WTC11 (cell line): Measurements from ENCODE around the gene CEP68. TPM values are rescaled to one million over a fixed set of nuclear protein-coding genes. Genes with fewer than 3 reads are reported as not detected.

Source experiments
- ATAC-seq: fragments of 200-7000 bp; cut with Tn5 transposase; 2 replicates; pipeline ENCODE4 v1.10.0; 2021; ENCODE audit warnings: mild to moderate bottlenecking, moderate library complexity
- CTCF ChIA-PET: fragments of 300-600 bp; sonication (Branson Sonifier 250); formaldehyde crosslinking; loops from one replicate; lab custom pipeline; 2021; ENCODE audit warnings: antibody characterized with exemption; lab: Charles Lee
- POLR2A ChIA-PET: fragments of 350-600 bp; sonication (Branson Sonifier 250); formaldehyde crosslinking; loops from one replicate; lab custom pipeline; 2021; ENCODE audit warnings: antibody characterized with exemption; lab: Charles Lee
- DNase-seq: peaks from one replicate; pipeline ENCODE4 v3.0.0; 2021; ENCODE audit warnings: low spot score
- H3K27ac Mint-ChIP-seq: 2 replicates; pipeline ENCODE4 v1.8.0; 2021; ENCODE audit warnings: mixed read lengths
- H3K27me3 Mint-ChIP-seq: 2 replicates; pipeline ENCODE4 v1.8.0; 2021; ENCODE audit warnings: low read depth, mild to moderate bottlenecking, moderate library complexity, mixed read lengths
- H3K36me3 Mint-ChIP-seq: 2 replicates; pipeline ENCODE4 v1.8.0; 2021; ENCODE audit warnings: mixed read lengths
- H3K4me1 Mint-ChIP-seq: 2 replicates; pipeline ENCODE4 v1.8.0; 2022; ENCODE audit warnings: mixed read lengths
- H3K4me3 Mint-ChIP-seq: 2 replicates; pipeline ENCODE4 v1.8.0; 2021; ENCODE audit warnings: mild to moderate bottlenecking, moderate library complexity, mixed read lengths
- H3K9me3 Mint-ChIP-seq: 2 replicates; pipeline ENCODE4 v1.8.0; 2021; ENCODE audit warnings: mixed read lengths
- CREB1 ChIP-seq: sonication (generic); formaldehyde crosslinking; IDR thresholded peaks from 2 replicates; pipeline ENCODE4 v1.8.0; 2023; ENCODE audit warnings: mild to moderate bottlenecking, missing genetic modification reagents
- ELF4 ChIP-seq: sonication (generic); formaldehyde crosslinking; IDR thresholded peaks from 2 replicates; pipeline ENCODE4 v1.8.1; 2022; ENCODE audit warnings: low read depth, mild to moderate bottlenecking, moderate library complexity, missing genetic modification reagents
- FOXP1 ChIP-seq: sonication (generic); formaldehyde crosslinking; IDR thresholded peaks from 2 replicates; pipeline ENCODE4 v1.8.0; 2022; ENCODE audit warnings: missing genetic modification reagents, mild to moderate bottlenecking, moderate library complexity, borderline replicate concordance
- GTF2I ChIP-seq: fragments of 250-450 bp; sonication (Bioruptor Pico); conservative IDR thresholded peaks from 2 replicates; pipeline ENCODE4 v1.4.0; 2021; ENCODE audit warnings: mild to moderate bottlenecking
- JAZF1 ChIP-seq: fragments of 250-450 bp; sonication (Bioruptor Pico); IDR thresholded peaks from 2 replicates; pipeline ENCODE4 v1.9.0; 2021; ENCODE audit warnings: moderate library complexity, mild to moderate bottlenecking, inconsistent platforms
- NR1H2 ChIP-seq: sonication (generic); formaldehyde crosslinking; IDR thresholded peaks from 2 replicates; pipeline ENCODE4 v1.9.0; 2021; ENCODE audit warnings: mild to moderate bottlenecking, moderate library complexity, missing genetic modification reagents
- OVOL2 ChIP-seq: fragments of 250-450 bp; sonication (Bioruptor Pico); IDR thresholded peaks from 2 replicates; pipeline ENCODE4 v1.9.0; 2021; ENCODE audit warnings: mild to moderate bottlenecking, borderline replicate concordance
- ZNF138 ChIP-seq: sonication (generic); formaldehyde crosslinking; conservative IDR thresholded peaks from 2 replicates; pipeline ENCODE4 v1.8.1; 2022; ENCODE audit warnings: mild to moderate bottlenecking, moderate library complexity, missing genetic modification reagents
- ZNF263 ChIP-seq: sonication (generic); formaldehyde crosslinking; IDR thresholded peaks from 2 replicates; pipeline ENCODE4 v1.8.1; 2022; ENCODE audit warnings: low read depth, mild to moderate bottlenecking, moderate library complexity, missing genetic modification reagents
- ZNF416 ChIP-seq: fragments of 250-450 bp; sonication (Bioruptor Pico); IDR thresholded peaks from 2 replicates; pipeline ENCODE4 v1.9.0; 2021; ENCODE audit warnings: mild to moderate bottlenecking, inconsistent platforms
- ZNF423 ChIP-seq: fragments of 250-450 bp; sonication (Bioruptor Pico); IDR thresholded peaks from 2 replicates; pipeline ENCODE4 v2.1.2; 2022; ENCODE audit warnings: mild to moderate bottlenecking, moderate library complexity
- total RNA-seq: library from RNA; stranded (reverse); gene quantifications from 3 replicates; pipeline ENCODE4 v1.2.3, GENCODE V29; 2021
- TF ChIP-seq, protein P1 (sequence below): sonication (generic); formaldehyde crosslinking; IDR thresholded peaks from 2 replicates; pipeline ENCODE4 v1.8.1; 2022; ENCODE audit warnings: missing genetic modification reagents, borderline replicate concordance
- TF ChIP-seq, protein P2 (sequence below): sonication (generic); formaldehyde crosslinking; IDR thresholded peaks from 2 replicates; pipeline ENCODE4 v1.8.0; 2023; ENCODE audit warnings: missing genetic modification reagents
- TF ChIP-seq, protein P3 (sequence below): fragments of 250-450 bp; sonication (Bioruptor Pico); conservative IDR thresholded peaks from 2 replicates; pipeline ENCODE4 v1.9.0; 2021; ENCODE audit warnings: mild to moderate bottlenecking
- TF ChIP-seq, protein P4 (sequence below): sonication (generic); formaldehyde crosslinking; conservative IDR thresholded peaks from 2 replicates; pipeline ENCODE4 v1.8.1; 2022; ENCODE audit warnings: mild to moderate bottlenecking, missing genetic modification reagents
- TF ChIP-seq, protein P5 (sequence below): sonication (generic); formaldehyde crosslinking; IDR thresholded peaks from 2 replicates; pipeline ENCODE4 v1.8.1; 2023; ENCODE audit warnings: mild to moderate bottlenecking, missing genetic modification reagents, moderate library complexity
- TF ChIP-seq, protein P6 (sequence below): fragments of 250-450 bp; sonication (Bioruptor Pico); IDR thresholded peaks from 2 replicates; pipeline ENCODE4 v1.9.0; 2021; ENCODE audit warnings: mild to moderate bottlenecking
- TF ChIP-seq, protein P7 (sequence below): sonication (generic); formaldehyde crosslinking; IDR thresholded peaks from 2 replicates; pipeline ENCODE4 v1.8.1; 2023; ENCODE audit warnings: mild to moderate bottlenecking, missing genetic modification reagents
- TF ChIP-seq, protein P8 (sequence below): sonication (generic); formaldehyde crosslinking; IDR thresholded peaks from 2 replicates; pipeline ENCODE4 v1.8.0; 2022; ENCODE audit warnings: mild to moderate bottlenecking, missing genetic modification reagents
- TF ChIP-seq, protein P9 (sequence below): sonication (generic); formaldehyde crosslinking; conservative IDR thresholded peaks from 2 replicates; pipeline ENCODE4 v1.8.1; 2023; ENCODE audit warnings: mild to moderate bottlenecking, low read depth, missing genetic modification reagents, moderate library complexity
- TF ChIP-seq, protein P10 (sequence below): fragments of 200-600 bp; IDR thresholded peaks from 2 replicates; pipeline ENCODE4 v1.8.0; 2022; ENCODE audit warnings: antibody characterized with exemption

Gene CEP68
- total RNA-seq, 1 experiment from 2014 or later = 16.7 TPM

DNA sequence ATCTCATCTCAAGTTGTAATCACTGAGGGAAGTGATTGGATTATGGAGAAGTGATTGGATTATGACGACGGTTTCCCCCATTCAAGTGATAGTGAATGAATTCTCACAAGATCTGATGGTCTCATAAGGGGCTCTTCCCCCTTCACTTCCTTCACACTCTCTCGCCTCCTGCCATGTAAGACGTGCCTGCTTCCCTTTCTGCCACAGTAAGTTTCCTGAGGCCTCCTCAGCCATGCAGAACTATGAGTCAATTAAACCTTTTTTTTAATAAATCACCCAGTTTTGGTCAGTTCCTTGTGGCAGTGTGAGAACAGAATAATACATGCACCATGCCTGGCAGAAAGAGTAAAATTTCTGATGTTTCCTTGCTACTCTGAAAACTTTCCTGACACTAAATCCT, 36.6 kb downstream of the CEP68 start (continued):
- TF ChIP-seq, protein P1, sequence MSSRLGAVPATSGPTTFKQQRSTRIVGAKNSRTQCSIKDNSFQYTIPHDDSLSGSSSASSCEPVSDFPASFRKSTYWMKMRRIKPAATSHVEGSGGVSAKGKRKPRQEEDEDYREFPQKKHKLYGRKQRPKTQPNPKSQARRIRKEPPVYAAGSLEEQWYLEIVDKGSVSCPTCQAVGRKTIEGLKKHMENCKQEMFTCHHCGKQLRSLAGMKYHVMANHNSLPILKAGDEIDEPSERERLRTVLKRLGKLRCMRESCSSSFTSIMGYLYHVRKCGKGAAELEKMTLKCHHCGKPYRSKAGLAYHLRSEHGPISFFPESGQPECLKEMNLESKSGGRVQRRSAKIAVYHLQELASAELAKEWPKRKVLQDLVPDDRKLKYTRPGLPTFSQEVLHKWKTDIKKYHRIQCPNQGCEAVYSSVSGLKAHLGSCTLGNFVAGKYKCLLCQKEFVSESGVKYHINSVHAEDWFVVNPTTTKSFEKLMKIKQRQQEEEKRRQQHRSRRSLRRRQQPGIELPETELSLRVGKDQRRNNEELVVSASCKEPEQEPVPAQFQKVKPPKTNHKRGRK (CRISPR knock-in tag) = no peak
- TF ChIP-seq ZNF423 (CRISPR knock-in tag) (no peak), FOXP1 (CRISPR knock-in tag) (no peak), ZNF263 (no peak)
- TF ChIP-seq, protein P2, sequence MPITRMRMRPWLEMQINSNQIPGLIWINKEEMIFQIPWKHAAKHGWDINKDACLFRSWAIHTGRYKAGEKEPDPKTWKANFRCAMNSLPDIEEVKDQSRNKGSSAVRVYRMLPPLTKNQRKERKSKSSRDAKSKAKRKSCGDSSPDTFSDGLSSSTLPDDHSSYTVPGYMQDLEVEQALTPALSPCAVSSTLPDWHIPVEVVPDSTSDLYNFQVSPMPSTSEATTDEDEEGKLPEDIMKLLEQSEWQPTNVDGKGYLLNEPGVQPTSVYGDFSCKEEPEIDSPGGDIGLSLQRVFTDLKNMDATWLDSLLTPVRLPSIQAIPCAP (CRISPR knock-in tag) = no peak
- TF ChIP-seq, protein P3, sequence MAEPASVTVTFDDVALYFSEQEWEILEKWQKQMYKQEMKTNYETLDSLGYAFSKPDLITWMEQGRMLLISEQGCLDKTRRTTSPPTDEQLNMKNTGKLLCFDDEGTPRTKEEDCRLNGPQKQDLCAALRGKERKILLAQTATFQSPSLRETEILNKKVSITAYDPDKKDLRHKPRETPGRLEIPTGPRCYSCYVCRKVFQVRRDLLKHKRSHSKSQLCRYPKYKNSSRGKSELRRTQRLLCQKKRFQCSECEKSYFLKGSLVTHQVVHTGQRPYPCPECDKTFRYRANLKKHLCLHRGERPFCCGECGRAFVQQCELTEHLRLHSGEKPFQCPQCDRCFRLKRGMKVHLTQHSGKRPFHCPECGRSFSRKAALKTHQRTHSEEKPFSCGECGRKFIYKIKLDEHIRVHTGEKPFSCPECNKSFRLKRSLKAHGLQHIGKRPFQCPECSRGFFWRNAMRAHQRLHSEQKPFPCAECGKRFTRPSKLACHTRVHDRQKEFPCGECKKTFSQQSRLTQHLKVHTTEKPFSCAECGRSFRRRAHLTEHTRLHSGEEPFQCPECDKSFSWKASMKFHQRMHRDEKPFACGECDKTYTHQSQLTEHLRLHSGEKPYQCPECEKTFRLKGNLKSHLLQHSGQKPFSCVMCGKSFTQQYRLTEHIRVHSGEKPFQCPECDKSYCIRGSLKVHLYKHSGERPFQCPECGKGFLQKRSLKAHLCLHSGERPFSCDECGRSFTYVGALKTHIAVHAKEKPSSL = no peak
- TF ChIP-seq, protein P4, sequence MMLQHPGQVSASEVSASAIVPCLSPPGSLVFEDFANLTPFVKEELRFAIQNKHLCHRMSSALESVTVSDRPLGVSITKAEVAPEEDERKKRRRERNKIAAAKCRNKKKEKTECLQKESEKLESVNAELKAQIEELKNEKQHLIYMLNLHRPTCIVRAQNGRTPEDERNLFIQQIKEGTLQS (CRISPR knock-in tag) = no peak

DNA sequence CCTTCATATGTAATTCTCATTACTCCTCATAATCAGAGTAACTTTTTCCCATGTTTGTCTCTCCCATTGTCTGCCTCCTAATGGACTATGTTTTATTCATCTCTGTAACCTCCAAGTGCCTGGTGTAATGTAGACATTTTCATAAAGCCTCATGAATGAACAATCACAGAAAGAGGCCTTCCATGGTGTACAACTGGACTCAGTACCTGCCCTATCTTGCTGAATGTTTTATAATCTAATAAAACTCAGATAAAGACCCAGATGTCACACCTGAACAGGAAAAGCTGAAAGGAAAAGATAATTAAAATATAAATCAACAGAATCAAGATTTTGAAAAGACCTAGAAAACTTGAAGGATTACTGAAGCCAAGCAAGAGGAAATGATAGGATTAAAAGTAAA, 37.0 kb downstream of the CEP68 start:
- no peak for DNase-seq
- no peaks in the 10 kb centered on the region for H3K9me3 Mint-ChIP-seq
- ATAC-seq = no peak
- ChIA-PET CTCF (interaction anchor here (0.7 kb wide), 1 partner anchor 8 kb away, joined by 3 read pairs; no protein-coding TSS in a partner anchor), POLR2A (no interaction called here)
- H3K27me3 Mint-ChIP-seq = no peaks in the 10 kb centered on the region
- no peak overlapping the region for H3K4me3 Mint-ChIP-seq
- H3K4me1 Mint-ChIP-seq = peaks cover 8% of the 10 kb centered on the region
- H3K27ac Mint-ChIP-seq = no peak overlapping the region
- H3K36me3 Mint-ChIP-seq = peaks cover 45% of the 10 kb centered on the region
- TF ChIP-seq ZNF138 = no peak
- TF ChIP-seq, protein P5, sequence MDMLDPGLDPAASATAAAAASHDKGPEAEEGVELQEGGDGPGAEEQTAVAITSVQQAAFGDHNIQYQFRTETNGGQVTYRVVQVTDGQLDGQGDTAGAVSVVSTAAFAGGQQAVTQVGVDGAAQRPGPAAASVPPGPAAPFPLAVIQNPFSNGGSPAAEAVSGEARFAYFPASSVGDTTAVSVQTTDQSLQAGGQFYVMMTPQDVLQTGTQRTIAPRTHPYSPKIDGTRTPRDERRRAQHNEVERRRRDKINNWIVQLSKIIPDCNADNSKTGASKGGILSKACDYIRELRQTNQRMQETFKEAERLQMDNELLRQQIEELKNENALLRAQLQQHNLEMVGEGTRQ (CRISPR knock-in tag) = no peak
- TF ChIP-seq ELF4 = no peak
- TF ChIP-seq OVOL2 = no peak
- TF ChIP-seq, protein P6, sequence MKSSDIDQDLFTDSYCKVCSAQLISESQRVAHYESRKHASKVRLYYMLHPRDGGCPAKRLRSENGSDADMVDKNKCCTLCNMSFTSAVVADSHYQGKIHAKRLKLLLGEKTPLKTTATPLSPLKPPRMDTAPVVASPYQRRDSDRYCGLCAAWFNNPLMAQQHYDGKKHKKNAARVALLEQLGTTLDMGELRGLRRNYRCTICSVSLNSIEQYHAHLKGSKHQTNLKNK = no peak
- TF ChIP-seq CREB1 (CRISPR knock-in tag) = no peak
- no peak for TF ChIP-seq NR1H2
- no peak for TF ChIP-seq GTF2I (CRISPR knock-in tag)
- TF ChIP-seq ZNF416 (CRISPR knock-in tag) = no peak
- TF ChIP-seq, protein P3 = no peak
- TF ChIP-seq, protein P7, sequence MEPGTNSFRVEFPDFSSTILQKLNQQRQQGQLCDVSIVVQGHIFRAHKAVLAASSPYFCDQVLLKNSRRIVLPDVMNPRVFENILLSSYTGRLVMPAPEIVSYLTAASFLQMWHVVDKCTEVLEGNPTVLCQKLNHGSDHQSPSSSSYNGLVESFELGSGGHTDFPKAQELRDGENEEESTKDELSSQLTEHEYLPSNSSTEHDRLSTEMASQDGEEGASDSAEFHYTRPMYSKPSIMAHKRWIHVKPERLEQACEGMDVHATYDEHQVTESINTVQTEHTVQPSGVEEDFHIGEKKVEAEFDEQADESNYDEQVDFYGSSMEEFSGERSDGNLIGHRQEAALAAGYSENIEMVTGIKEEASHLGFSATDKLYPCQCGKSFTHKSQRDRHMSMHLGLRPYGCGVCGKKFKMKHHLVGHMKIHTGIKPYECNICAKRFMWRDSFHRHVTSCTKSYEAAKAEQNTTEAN = no peak
- TF ChIP-seq ZNF263 = no peak
- TF ChIP-seq, protein P8, sequence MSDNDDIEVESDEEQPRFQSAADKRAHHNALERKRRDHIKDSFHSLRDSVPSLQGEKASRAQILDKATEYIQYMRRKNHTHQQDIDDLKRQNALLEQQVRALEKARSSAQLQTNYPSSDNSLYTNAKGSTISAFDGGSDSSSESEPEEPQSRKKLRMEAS (CRISPR knock-in tag) = no peak
- TF ChIP-seq, protein P9, sequence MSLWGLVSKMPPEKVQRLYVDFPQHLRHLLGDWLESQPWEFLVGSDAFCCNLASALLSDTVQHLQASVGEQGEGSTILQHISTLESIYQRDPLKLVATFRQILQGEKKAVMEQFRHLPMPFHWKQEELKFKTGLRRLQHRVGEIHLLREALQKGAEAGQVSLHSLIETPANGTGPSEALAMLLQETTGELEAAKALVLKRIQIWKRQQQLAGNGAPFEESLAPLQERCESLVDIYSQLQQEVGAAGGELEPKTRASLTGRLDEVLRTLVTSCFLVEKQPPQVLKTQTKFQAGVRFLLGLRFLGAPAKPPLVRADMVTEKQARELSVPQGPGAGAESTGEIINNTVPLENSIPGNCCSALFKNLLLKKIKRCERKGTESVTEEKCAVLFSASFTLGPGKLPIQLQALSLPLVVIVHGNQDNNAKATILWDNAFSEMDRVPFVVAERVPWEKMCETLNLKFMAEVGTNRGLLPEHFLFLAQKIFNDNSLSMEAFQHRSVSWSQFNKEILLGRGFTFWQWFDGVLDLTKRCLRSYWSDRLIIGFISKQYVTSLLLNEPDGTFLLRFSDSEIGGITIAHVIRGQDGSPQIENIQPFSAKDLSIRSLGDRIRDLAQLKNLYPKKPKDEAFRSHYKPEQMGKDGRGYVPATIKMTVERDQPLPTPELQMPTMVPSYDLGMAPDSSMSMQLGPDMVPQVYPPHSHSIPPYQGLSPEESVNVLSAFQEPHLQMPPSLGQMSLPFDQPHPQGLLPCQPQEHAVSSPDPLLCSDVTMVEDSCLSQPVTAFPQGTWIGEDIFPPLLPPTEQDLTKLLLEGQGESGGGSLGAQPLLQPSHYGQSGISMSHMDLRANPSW = no peak
- no peak for TF ChIP-seq JAZF1 (CRISPR knock-in tag)
- TF ChIP-seq, protein P10, sequence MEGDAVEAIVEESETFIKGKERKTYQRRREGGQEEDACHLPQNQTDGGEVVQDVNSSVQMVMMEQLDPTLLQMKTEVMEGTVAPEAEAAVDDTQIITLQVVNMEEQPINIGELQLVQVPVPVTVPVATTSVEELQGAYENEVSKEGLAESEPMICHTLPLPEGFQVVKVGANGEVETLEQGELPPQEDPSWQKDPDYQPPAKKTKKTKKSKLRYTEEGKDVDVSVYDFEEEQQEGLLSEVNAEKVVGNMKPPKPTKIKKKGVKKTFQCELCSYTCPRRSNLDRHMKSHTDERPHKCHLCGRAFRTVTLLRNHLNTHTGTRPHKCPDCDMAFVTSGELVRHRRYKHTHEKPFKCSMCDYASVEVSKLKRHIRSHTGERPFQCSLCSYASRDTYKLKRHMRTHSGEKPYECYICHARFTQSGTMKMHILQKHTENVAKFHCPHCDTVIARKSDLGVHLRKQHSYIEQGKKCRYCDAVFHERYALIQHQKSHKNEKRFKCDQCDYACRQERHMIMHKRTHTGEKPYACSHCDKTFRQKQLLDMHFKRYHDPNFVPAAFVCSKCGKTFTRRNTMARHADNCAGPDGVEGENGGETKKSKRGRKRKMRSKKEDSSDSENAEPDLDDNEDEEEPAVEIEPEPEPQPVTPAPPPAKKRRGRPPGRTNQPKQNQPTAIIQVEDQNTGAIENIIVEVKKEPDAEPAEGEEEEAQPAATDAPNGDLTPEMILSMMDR = no peak
